ENCODE data around the gene TNFRSF19. TPM values are rescaled to one million over a fixed set of nuclear protein-coding genes. Genes with fewer than 3 reads are reported as not detected.

The TNFRSF19 gene
- total and polyA plus RNA-seq, 10 donors, result 1.0 to 12.2 (median 3.8) TPM

- Histone ChIP-seq H3K9me3 (no peaks in the 10 kb centered on the region), H3K4me1 (peaks cover 0 to 28% (median 2%) of the 10 kb centered on the region in 6 donors), H3K4me3 (no peak overlapping the region), H3K36me3 (no peaks in the 10 kb centered on the region), H3K27me3 (replicated peaks in 1 of 7) (peaks cover 0 to 8% (median 0%) of the 10 kb centered on the region in 7 donors), H3K27ac (peak overlapping the region in 5 of 8 donors; percentile 6 to 48 (median 34))
- intact Hi-C loops (cut with DNase I; ENCODE audit: low total_unique reads), result no loop called here
- TF ChIP-seq POLR2AphosphoS5 (IDR thresholded peaks at IDR 0.05), result no peak
- TF ChIP-seq CTCF (IDR thresholded peaks at IDR 0.05 in 8 of 11, conservative IDR thresholded peaks at IDR 0.05 in 3 of 11), result no peak
- TF ChIP-seq POLR2A (IDR thresholded peaks at IDR 0.05), result no peak
- WGBS, 5 donors, result 71 to 81% (median 79%) methylated on average over 8 to 11 of the region's 11 CpGs
- DNase-seq, result no peak
Observed at GRCh38 chr13:23654111-23655110, 84.2 kb downstream of the TNFRSF19 start.

- intact Hi-C loops (cut with DNase I; ENCODE audit: low total_unique reads), result no loop called here
- no peak for TF ChIP-seq POLR2AphosphoS5 (IDR thresholded peaks at IDR 0.05)
- no peak for TF ChIP-seq POLR2A (IDR thresholded peaks at IDR 0.05)
- no peak for TF ChIP-seq CTCF (IDR thresholded peaks at IDR 0.05 in 8 of 11, conservative IDR thresholded peaks at IDR 0.05 in 3 of 11)
- H3K4me1 ChIP-seq, result peaks cover 0 to 28% (median 2%) of the 10 kb centered on the region in 6 donors
- H3K4me3 ChIP-seq, result no peak overlapping the region
- no peaks in the 10 kb centered on the region for H3K9me3 ChIP-seq
- DNase-seq, result no peak
- H3K36me3 ChIP-seq, result no peaks in the 10 kb centered on the region
- 82 to 96% (median 91%) methylated on average over 3 of the region's 3 CpGs for WGBS, 5 donors
- peaks cover 0 to 7% (median 0%) of the 10 kb centered on the region in 7 donors for H3K27me3 ChIP-seq (replicated peaks in 1 of 7)
- H3K27ac ChIP-seq, result peak overlapping the region in 3 of 8 donors; percentile 15 to 55 (median 29)
Observed at GRCh38 chr13:23655321-23655720, 85.1 kb downstream of the TNFRSF19 start.

- Histone ChIP-seq H3K27me3 (replicated peaks in 1 of 7) (no peaks in the 10 kb centered on the region), H3K4me3 (no peak overlapping the region), H3K4me1 (peaks cover 0 to 24% (median 2%) of the 10 kb centered on the region in 6 donors), H3K9me3 (peaks cover 0 to 8% (median 0%) of the 10 kb centered on the region in 8 donors), H3K36me3 (no peaks in the 10 kb centered on the region), H3K27ac (peak overlapping the region in 6 of 8 donors; percentile 17 to 57 (median 40))
- WGBS, 5 donors, result 40 to 55% (median 49%) methylated on average over 4 of the region's 4 CpGs
- intact Hi-C loops (cut with DNase I; ENCODE audit: low total_unique reads), result no loop called here
- TF ChIP-seq POLR2A (IDR thresholded peaks at IDR 0.05) (no peak), POLR2AphosphoS5 (IDR thresholded peaks at IDR 0.05) (peak in 1 of 3 donors; percentile 64)
- DNase-seq, result no peak
Observed at GRCh38 chr13:23656637-23657371, 86.6 kb downstream of the TNFRSF19 start.

- Histone ChIP-seq H3K4me3 (no peak overlapping the region), H3K27me3 (replicated peaks in 1 of 7) (no peaks in the 10 kb centered on the region), H3K4me1 (peaks cover 0 to 12% (median 0%) of the 10 kb centered on the region in 6 donors), H3K27ac (peak overlapping the region in 6 of 8 donors; percentile 35 to 57 (median 43)), H3K9me3 (peaks cover 0 to 12% (median 0%) of the 10 kb centered on the region in 8 donors), H3K36me3 (no peaks in the 10 kb centered on the region)
- no peak for DNase-seq
- intact Hi-C loops (cut with DNase I; ENCODE audit: low total_unique reads), result no loop called here
- WGBS, 5 donors, result 68 to 90% (median 78%) methylated on average over 12 to 15 of the region's 15 CpGs
- TF ChIP-seq POLR2AphosphoS5 (IDR thresholded peaks at IDR 0.05) (peak; percentile 61 to 73 (median 68)), CTCF (IDR thresholded peaks at IDR 0.05 in 8 of 11, conservative IDR thresholded peaks at IDR 0.05 in 3 of 11) (no peak)
Observed at GRCh38 chr13:23658929-23659541, 88.8 kb downstream of the TNFRSF19 start.

Measured in spleen (tissue), 11 donors.